HL-60 (cell line): ENCODE measurements around the gene ATP8A1.

Source experiments
- DNase-seq, 2 experiments: peaks; one replicate each; pipeline ENCODE4 v3.0.0-alpha.2; 2010 to 2020; ENCODE audit warnings: low read depth in 1 of 2, low spot score in 1 of 2
- H3K27ac ChIP-seq: fragments of 250-450 bp; sonication (Bioruptor Pico); replicated peaks from 2 replicates; pipeline ENCODE4 v1.5.1; 2020; ENCODE audit warnings: mild to moderate bottlenecking, moderate library complexity
- H3K27me3 ChIP-seq: fragments of 250-450 bp; sonication (Bioruptor Pico); 2 replicates; pipeline ENCODE4 v1.5.1; 2021; ENCODE audit warnings: mild to moderate bottlenecking, moderate library complexity; ENCODE audit not compliant: insufficient read depth, poor library complexity, severe bottlenecking
- H3K4me3 ChIP-seq: replicated peaks from 2 replicates; pipeline ENCODE4 v1.5.1; 2011; ENCODE audit warnings: mild to moderate bottlenecking, control low read depth, low read length; ENCODE audit not compliant: insufficient read depth
- CTCF ChIP-seq: IDR thresholded peaks from one replicate; pipeline ENCODE4 v1.5.1; 2011; ENCODE audit warnings: low read length, control low read depth, inconsistent platforms; ENCODE audit not compliant: insufficient read depth
- GABPA ChIP-seq: IDR thresholded peaks from 2 replicates; pipeline ENCODE4 v1.6.1; 2012; ENCODE audit warnings: low read depth
- POLR2AphosphoS5 ChIP-seq: IDR thresholded peaks from 2 replicates; pipeline ENCODE4 v1.6.1; 2012; ENCODE audit warnings: low read depth
- SPI1 ChIP-seq: IDR thresholded peaks from 2 replicates; pipeline ENCODE4 v1.6.1; 2012; ENCODE audit warnings: low read depth, mild to moderate bottlenecking, borderline replicate concordance
- TF ChIP-seq, protein P1 (sequence below): IDR thresholded peaks from 2 replicates; pipeline ENCODE4 v1.6.1; 2012; ENCODE audit warnings: low read depth; ENCODE audit not compliant: insufficient replicate concordance

The ATP8A1 gene

DNA sequence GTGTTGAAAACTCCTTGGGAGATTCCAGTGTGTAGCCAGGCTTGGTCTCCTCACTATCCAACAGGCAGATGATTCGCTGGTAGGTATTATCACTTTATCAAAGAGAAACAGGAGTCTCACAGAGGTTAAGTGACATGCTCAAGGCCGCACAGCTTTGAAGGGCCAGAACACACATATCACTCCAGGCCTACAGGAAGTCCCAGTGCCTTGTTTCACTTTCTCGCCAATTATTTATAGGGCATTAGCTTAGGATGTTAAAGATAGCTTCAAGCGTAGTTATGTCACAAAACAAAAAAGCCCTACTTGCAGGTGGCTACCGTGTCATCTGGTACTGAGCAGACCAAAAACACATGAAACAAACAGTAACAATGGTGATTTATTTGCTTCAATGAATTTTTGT, 13.2 kb downstream of the ATP8A1 start:
- TF ChIP-seq, protein P1, sequence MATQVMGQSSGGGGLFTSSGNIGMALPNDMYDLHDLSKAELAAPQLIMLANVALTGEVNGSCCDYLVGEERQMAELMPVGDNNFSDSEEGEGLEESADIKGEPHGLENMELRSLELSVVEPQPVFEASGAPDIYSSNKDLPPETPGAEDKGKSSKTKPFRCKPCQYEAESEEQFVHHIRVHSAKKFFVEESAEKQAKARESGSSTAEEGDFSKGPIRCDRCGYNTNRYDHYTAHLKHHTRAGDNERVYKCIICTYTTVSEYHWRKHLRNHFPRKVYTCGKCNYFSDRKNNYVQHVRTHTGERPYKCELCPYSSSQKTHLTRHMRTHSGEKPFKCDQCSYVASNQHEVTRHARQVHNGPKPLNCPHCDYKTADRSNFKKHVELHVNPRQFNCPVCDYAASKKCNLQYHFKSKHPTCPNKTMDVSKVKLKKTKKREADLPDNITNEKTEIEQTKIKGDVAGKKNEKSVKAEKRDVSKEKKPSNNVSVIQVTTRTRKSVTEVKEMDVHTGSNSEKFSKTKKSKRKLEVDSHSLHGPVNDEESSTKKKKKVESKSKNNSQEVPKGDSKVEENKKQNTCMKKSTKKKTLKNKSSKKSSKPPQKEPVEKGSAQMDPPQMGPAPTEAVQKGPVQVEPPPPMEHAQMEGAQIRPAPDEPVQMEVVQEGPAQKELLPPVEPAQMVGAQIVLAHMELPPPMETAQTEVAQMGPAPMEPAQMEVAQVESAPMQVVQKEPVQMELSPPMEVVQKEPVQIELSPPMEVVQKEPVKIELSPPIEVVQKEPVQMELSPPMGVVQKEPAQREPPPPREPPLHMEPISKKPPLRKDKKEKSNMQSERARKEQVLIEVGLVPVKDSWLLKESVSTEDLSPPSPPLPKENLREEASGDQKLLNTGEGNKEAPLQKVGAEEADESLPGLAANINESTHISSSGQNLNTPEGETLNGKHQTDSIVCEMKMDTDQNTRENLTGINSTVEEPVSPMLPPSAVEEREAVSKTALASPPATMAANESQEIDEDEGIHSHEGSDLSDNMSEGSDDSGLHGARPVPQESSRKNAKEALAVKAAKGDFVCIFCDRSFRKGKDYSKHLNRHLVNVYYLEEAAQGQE: no peak
- TF ChIP-seq POLR2AphosphoS5: no peak
- TF ChIP-seq GABPA: no peak
- no peak for TF ChIP-seq SPI1
- no peak for TF ChIP-seq CTCF
- no peak overlapping the region for H3K27ac ChIP-seq
- H3K4me3 ChIP-seq: no peak overlapping the region
- no peak for DNase-seq
- no peaks in the 10 kb centered on the region for H3K27me3 ChIP-seq

DNA sequence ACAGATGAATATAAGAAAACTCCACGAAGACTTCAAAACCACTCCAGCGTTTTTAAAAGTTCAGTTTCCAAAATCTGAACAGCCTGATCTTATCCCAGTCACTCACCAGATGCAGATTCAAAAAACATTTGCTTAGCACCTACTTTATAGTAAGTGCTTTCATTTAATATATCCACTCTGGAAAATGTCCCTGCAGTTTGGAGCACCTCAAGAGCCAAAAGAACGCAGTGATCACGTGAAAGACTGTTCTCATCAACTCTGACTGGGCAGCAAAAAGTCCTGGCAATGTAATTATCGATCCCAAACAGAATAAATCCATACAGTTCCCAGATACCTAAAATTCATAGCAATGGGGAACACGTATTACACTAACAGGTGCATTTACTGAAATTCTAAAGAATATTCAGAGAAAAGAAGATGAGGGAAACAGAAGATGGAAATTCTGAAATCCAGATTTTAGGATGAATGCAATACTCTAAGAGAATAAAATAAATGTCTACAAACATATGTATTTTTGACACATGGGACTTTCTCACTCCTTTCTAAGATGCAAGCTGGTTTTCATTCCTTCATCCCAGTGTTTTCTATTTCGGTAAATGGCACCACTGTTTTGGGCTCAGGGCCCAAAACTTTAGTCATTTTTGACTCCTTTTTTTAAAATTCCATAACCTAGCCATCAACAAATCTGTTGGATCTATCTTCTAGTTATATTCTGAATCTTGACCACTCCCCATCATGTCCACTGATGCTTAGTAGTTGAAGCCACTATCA, 13.9 kb downstream of the ATP8A1 start:
- no peaks in the 10 kb centered on the region for H3K27me3 ChIP-seq
- TF ChIP-seq POLR2AphosphoS5 (no peak), GABPA (no peak), SPI1 (no peak), CTCF (no peak)
- TF ChIP-seq, protein P1: no peak
- no peak for DNase-seq
- no peak overlapping the region for H3K27ac ChIP-seq
- no peak overlapping the region for H3K4me3 ChIP-seq

- no peak for TF ChIP-seq SPI1
- TF ChIP-seq POLR2AphosphoS5: no peak
- TF ChIP-seq, protein P1: no peak
- TF ChIP-seq CTCF: no peak
- TF ChIP-seq GABPA: no peak
- H3K27me3 ChIP-seq: no peaks in the 10 kb centered on the region
- DNase-seq: no peak
- H3K27ac ChIP-seq: no peak overlapping the region
- no peak overlapping the region for H3K4me3 ChIP-seq
Measured at GRCh38 chr4:42642101-42642797, 14.7 kb downstream of the ATP8A1 start.
